OCI-M2 (cell line): ENCODE data around the gene REEP1.

Experiments
- DNase-seq: peaks from one replicate; lab custom pipeline; 2025; ENCODE audit not compliant: unreplicated experiment; lab: John Stamatoyannopoulos, UW

Gene REEP1

GRCh38 chr2:86284987-86285386, 52.4 kb downstream of the REEP1 start:
- no peak for DNase-seq

GRCh38 chr2:86284401-86284841, 53.0 kb downstream of the REEP1 start:
- DNase-seq, result no peak

GRCh38 chr2:86283411-86284030, 53.9 kb downstream of the REEP1 start:
- no peak for DNase-seq

DNA sequence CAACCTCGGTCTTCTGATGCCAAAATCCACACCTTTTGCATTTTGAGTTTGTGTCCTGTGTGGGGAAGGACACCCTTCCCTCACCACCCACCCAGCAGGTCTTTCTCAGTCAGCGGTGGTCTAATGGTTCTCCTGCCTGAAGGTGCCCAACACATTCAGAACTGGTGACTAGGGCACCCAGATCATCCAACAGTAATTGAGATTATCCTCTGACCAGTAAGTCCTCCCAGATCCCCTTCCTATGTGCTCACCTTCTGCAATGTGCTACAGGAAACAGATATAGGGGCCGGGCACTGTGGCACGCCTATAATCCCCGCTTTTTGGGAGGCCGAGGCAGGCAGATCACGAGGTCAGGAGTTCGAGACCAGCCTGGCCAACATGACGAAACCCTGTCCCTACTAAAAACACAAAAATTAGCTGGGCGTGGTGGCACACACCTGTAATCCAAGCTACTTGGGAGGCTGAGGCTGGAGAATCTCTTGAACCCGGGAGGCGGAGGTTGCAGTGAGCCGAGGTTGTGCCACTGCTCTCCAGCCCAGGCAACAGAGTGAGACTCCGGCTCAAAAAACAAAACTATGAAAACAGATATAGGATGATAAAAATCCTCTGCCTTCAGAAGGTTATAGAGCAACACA, 56.2 kb downstream of the REEP1 start:
- no peak for DNase-seq

GRCh38 chr2:86280191-86280667, 57.2 kb downstream of the REEP1 start:
- DNase-seq, result no peak

GRCh38 chr2:86275962-86276361, 61.5 kb downstream of the REEP1 start:
- DNase-seq, result no peak

DNA sequence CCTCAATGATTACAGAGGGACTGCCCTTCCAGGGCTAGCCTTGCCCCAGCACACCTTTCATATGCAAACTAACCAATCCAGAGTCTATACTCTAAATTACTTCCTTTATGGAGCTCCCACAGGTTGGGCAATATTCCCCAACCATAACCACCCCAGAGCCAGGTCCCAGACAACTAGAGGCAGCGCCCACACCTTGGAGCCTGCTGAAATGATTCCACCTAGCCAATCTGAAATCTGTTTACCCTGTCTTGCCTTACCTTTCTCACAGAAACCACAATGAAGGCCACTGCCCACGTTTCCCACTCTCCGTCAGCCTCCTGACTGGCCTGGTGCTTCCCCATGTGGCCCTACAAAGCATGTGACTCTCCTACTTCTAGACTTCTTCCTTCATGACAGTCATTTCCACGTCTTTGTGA, 62.0 kb downstream of the REEP1 start:
- DNase-seq, result no peak

GRCh38 chr2:86274918-86275275, 62.5 kb downstream of the REEP1 start:
- no peak for DNase-seq

GRCh38 chr2:86274265-86274917, 63.0 kb downstream of the REEP1 start:
- DNase-seq, result no peak

- DNase-seq, result no peak
Observed at GRCh38 chr2:86272111-86272510, 65.3 kb downstream of the REEP1 start.

DNA sequence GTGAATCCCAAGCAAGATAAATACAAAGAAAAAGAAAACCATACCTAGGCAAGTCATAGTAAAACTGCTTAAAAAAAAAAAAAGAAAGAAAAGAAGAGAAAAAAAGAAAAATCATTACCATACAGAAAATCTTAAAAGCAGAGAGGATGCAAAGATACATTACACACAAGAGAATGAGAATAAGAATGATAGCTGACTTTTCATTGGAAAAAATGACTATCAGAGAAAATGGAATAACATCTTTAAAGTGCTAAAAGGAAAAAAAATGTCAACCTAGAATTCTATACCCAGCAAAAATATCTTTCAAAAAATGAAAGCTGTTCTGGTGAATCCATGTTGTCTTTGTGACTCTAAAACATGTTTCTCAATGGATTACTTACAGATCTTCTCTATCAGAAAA, 66.2 kb downstream of the REEP1 start:
- no peak for DNase-seq

DNA sequence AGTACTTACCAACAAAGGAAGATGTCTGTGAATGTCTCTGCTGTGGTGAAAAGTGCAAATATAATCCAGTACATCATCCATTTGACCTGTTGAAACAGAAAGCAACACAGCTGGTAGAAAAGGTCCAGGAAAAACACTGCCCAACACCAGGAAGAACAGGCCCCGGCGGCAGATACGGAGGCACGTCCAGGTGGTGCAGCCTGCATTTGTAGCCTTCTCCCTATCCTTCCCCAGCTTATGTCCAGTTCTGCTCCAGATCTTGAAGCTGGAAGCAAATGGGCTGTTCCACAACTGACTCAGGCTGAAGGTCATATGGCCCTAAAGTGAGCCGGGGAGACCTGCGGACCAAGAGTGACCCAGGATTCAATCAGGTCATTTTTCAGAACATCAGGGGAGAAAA, 73.5 kb downstream of the REEP1 start:
- DNase-seq, result no peak

DNA sequence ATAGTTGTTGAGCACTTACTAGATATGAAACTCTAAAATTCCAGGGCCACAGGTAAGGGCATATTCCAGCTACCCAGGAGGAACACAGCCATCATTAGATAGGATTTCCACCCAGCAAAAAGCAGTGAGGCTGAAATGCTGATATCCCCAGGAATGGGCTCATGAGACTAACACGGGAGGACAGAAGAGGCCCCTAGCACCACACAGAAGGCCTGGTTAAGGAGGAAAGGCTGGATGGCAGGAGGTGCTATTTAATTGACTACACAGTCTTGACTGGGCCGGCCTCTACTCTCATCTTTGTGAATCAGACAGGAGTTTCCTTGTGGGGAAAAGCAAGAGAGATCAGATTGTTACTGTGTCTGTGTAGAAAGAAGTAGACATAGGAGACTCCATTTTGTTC, 76.4 kb downstream of the REEP1 start:
- DNase-seq, result no peak

DNA sequence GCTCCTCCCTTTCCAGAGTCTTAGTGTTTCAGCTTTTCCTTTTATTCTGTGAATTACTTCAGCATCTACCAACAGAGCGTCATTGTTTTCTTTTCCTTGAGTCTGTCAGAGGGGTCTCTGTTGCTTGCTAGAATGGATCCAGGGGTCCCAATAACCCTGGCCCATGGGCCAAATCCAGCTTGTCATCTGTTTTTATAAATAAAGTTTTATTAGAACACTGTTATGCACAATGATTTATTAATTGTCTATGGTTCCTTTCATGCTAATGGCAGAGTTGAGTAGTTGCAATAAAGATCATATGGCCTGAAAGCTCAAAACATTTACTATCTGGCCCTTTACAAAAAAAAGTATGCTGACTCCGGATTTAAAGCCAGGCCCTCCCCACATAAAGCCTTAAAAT, 79.3 kb downstream of the REEP1 start:
- DNase-seq, result no peak

GRCh38 chr2:86256982-86257381, 80.4 kb downstream of the REEP1 start:
- no peak for DNase-seq

DNA sequence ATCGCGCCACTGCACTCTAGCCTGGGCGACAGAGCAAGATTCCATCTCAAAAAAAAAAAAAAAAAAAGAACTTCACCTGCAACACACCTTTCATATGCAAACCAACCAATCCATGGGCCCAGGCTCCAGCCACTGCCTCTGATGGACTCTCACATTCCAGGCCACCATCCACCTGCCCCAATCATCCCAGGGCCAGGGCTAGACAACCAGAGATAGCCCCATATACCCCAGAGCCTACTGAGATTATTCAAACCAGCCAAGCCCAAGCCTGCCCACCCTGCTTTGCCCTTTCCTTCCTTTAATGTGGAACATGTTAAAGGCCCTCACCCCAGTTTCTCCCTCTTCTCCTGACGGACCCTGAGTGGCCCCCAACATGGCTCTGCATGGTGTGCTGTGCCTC, 81.1 kb downstream of the REEP1 start:
- DNase-seq, result no peak

DNA sequence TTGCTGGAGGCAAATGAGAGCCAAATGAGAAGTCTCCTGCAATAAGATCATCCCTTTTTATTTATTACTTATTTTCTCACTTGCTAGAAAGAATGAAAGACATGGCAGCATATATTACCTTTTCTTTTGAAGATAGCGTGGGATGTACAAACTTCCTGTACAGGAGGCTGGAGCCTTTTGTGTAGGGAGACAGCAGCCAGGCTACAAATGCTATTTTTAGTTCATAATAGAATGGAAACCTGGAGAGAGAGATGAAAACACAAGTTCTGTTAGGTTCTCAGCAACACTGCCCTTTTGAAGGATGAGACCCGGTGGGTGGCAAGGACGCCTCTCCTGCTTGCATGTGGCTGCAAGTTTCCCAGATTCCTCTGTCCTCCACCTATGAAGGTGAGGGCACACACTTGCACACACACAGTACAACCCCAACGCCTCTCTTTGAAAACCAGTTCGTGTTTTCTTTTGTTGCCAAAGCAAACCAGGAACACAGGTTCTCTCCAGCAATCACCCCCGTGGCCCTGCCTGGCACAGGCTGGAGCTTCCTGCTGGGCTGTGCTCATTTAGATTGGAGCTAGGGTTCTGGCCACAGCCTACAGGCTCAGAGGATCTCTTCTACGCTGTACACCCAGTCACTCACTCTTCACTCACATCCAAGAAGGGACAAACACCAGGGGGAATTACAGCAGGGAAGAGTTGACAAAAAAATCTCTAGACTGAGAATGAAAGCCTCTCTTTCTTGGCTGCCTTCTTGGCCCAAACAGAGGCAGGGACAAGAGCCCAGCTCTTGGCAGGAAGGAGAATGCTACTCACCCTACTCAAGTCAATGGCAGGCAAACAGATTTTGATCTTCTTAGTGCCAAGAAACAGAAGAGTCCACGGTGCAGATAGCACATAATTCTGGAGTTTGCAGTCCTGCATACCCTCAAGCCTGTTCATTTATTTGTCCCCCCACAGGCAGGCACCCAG, 82.6 kb downstream of the REEP1 start:
- DNase-seq, result no peak

DNA sequence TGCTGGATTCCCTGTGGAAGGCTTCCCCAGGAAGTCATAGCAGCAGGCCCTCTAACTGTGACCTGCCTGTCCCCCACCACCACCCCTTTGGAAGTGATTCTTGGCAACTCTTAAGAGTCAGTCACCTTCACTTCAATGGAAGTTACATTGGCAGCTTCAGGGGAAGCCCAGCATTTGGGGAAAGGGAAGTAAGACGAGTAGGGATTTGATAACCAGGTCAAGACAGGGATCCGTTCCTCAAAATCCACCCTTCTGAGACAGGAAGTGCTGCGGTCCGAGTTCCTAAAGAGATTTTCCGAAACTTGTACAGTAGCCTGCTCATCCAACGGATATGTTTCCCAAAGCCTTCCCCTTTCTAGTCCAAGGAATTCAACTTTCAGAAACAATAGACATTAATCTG, 84.0 kb downstream of the REEP1 start:
- no peak for DNase-seq

- no peak for DNase-seq
Observed at GRCh38 chr2:86251840-86252266, 85.6 kb downstream of the REEP1 start.

DNA sequence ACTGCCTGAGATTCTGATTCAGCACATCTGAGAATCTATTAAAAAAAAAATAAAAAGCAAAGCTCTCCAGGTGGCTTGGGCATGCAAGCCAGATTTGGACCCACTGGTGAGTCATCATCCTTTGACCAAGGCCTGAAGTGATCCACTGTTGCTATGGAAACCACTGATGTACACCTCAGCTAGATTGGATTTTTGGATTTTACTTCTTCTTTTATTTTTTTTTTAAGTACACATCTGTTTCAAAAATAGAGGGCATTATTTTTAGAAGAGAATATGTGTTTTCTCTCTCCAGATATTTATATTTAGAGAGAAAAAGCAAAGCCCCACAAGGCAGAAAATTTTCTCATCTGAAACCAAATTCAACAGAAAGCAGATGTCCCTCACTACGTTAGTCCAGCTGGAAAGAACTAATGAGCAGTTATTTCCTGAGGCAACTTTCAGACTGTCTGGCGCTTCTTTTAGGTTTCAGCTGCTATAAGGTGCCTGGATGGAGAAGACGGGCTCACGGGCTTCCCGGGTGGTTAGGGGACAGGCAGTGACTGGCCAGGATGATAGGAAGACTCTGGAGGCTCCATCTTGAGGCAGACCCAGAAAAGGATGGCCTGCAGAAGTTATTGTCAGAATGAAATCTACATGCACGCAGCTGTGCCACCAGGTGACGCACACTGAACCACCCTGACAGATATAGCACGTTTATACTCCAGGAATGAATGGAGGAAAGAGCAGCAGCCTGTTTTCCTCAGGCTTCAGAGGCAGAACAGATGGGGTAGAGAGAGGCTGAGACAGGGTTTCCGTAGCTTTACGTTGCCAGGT, 87.6 kb downstream of the REEP1 start:
- DNase-seq, result no peak
